Ramos (cell line): ENCODE measurements around the gene CIB1.
"Not testable (repeated sequence)": the region's sequence is repeated elsewhere in the genome, so short reads cannot be mapped to it uniquely, and the experiment has no call there.

Experiments used
- in situ Hi-C: fragments of 300-500 bp; cut with MboI; formaldehyde crosslinking; loops from one replicate; pipeline ENCODE4 v1.14.3; 2022; ENCODE audit warnings: low sequenced_read_pairs; ENCODE audit not compliant: unreplicated experiment

CIB1 gene

GRCh38 chr15:90233387-90234095 is at the start of gene CIB1:
Gene CIB1 (minus strand): TSS chr15:90233941. CDS start chr15:90233885, 56 bp downstream.
- in situ Hi-C loops = no loop called here

- in situ Hi-C loops = not testable (repeated sequence)
Measured at GRCh38 chr15:90281637-90282036, 47.9 kb upstream of the CIB1 start.

- in situ Hi-C loops = not testable (repeated sequence)
Measured at GRCh38 chr15:90280743-90281142, 47.0 kb upstream of the CIB1 start.

GRCh38 chr15:90278467-90278866 is 44.7 kb upstream of the CIB1 start:
- in situ Hi-C loops = not testable (repeated sequence)

- in situ Hi-C loops = no loop called here
Measured at GRCh38 chr15:90271459-90272166, 37.9 kb upstream of the CIB1 start.

- in situ Hi-C loops = no loop called here
Measured at GRCh38 chr15:90270502-90271150, 36.9 kb upstream of the CIB1 start.

DNA sequence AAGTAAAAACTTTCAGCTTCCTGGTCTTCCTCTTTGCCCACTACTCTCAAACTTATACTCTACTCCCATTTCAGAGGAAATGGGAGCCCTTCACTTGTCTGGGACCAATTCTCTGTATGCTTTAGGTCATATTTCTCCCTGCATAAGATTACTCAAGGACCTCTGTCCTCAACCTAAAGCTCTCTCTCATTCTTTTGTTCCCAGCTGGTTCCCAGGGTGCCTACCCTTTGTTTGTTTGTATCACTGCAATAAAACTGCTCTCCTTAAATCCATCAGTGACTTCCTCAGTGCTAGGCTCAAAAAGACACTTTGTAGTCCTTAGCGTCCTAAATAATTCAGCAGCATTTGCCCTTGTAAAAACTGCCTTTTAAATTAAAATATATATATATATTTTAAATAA is 34.7 kb upstream of the CIB1 start:
- in situ Hi-C loops = no loop called here

GRCh38 chr15:90266485-90266884 is 32.7 kb upstream of the CIB1 start:
- in situ Hi-C loops = no loop called here

DNA sequence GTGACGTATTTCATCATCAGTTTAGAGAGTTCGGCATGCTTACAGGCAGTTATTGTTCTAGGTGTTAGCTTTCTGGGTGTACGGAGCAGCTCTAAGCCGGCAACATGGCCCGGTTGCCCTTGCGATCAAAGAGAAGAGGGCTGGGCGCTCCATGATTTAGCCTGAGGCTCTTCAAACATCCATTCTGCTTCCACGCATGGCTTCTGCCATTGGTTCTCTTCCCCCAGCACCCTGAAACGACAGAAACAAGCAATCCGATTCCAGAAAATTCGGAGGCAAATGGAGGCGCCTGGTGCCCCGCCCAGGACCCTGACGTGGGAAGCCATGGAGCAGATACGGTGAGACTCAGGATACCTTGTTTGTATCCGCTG is 32.3 kb upstream of the CIB1 start:
- in situ Hi-C loops = no loop called here

DNA sequence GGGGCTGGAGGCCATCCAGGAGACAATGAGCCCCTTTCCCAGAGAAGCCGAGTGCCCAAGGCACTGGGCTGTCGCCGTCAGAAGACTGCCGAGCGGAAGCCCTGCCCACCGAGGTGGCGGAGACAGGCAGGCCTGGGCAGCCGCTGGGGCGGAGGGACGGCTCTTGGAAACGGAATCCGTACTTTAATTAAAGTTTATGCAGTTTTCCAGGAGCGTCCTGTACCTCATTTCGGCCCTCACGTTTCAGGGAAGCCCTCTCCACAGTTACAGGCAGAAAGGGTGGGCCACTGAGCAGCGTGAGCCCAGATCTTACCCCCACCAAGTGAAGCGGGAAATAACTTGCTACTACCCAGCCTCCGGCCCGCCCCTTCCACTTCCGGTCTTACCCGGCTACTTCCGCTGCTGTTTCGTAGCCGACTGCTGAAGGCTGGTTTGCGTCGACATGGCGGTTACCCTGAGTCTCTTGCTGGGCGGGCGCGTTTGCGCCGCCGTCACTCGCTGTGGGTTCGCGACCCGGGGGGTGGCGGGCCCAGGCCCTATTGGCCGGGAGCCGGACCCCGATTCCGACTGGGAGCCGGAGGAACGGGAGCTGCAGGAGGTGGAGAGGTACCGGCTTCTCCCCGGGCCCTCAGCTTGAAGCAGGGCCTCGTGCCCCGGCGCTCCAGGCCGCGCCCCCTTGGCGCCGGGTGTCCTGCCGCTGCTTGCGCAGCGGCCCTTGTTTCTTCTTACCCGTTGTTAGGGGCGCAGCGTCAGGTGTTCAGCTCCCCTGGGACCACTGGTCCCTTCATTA is 31.7 kb upstream of the CIB1 start, which contains the start of gene NGRN:
Gene NGRN, plus strand, starts transcription at position 402 of the 790 bp plus-strand sequence. Its CDS starts 41 bp downstream, at position 443.
- in situ Hi-C loops = no loop called here

DNA sequence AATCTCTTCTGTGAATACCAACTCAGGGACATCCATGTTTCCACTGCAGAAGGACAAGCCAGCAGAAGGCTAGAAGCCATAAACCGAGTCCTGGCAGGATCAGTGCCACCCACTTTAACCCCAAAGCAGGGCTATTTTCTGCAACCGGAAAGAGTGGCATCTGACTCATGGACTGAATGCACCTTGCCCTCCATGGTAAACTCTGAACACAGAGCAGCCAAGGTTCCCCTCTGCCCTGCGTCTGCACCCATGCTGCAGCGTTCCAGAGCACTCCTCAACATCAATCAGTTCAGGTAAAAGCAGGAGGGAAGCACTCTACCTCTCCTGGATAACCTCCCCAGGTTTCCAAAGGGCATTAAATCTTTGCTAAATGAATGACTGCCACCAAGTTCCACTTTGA is 30.9 kb upstream of the CIB1 start:
- in situ Hi-C loops = no loop called here

DNA sequence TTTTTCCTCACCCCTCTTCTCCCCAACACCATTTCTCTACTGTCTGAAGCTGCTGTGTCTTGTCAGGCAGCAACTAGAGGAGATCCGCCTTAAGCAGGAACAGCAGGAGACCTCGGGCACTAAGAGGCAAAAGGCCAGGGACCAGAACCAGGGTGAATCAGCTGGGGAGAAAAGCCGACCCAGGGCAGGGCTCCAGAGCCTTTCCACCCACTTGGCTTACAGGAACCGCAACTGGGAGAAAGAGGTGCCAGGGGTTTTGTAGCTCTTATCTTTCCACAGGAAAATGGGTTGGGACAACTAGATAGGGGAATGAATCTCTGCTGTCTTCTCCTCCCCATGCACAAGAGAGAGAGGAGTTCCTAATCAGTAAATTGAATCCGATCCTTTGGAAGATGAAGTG is 28.7 kb upstream of the CIB1 start:
- in situ Hi-C loops = no loop called here

DNA sequence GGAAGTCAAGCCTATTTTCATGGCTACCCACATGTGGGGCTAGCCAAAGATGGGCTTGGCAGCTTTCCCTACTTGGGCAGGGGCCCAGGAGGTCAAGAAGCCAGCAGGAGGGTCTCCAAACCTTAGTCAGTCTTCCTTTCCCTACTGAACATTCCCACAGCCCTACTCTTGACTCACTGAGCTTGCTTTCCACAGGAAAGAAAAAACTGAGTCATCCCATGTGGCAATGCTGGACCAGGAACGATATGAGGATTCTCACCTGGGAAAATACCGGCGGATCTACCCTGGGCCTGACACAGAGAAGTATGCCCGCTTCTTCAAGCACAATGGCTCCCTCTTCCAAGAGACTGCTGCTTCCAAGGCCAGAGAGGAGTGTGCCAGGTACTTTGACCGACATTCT is 28.1 kb upstream of the CIB1 start:
- in situ Hi-C loops = no loop called here

DNA sequence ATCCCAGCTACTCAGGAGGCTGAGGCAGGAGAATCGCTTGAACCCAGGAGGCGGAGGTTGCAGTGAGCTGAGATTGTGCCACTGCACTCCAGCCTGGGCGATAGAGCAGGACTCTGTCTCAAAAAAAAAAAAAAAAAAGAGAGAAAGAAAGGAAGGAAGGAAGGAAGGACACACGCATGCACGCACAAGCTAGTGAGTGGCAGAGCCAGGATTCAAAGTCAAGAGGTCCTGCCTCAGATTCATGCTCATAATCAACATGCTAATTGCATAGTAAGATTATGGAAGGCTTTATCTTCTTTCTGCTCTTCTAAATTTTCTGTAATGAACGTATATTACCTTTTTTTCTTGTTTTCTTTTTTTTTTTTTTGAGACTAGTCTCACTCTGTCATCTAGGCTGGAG is 27.0 kb upstream of the CIB1 start:
- in situ Hi-C loops = not testable (repeated sequence)

DNA sequence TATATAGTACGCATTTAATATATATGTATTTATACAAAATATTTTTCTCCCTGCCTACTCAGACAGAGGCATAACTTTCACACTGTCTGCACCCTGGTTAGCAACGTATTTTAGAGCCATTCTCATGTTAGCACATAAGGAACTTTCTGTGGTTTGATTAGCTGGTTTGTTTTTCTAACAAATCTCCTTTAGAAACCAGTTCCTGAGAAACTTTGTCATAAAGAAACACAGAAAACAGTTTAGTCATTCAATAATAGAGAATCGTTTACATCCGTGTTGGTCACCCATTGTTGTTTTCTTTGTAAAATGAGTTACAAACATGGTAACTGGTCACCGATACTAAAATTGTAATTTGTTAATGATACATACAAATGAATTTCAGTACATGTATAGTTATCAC is 25.8 kb upstream of the CIB1 start:
- in situ Hi-C loops = no loop called here

DNA sequence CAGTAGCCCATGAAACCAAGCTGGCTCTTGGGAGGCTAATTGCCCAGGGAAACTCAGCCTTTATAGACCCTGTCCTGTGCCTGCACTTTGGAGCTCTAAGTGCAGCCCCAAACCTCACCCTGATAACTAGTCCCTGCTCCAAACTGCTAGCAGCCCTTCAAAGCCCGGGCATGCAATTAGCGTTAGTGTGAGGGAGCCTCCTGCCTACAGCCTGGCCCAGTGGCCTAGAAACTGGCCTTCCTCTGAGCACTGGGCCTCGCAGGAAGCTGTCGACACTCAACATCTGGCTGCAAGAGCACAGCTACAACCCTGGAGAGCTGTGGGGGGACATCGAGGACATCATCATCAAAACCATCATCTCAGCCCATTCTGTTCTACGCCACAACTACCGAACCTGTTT is 24.0 kb upstream of the CIB1 start:
- in situ Hi-C loops = no loop called here

DNA sequence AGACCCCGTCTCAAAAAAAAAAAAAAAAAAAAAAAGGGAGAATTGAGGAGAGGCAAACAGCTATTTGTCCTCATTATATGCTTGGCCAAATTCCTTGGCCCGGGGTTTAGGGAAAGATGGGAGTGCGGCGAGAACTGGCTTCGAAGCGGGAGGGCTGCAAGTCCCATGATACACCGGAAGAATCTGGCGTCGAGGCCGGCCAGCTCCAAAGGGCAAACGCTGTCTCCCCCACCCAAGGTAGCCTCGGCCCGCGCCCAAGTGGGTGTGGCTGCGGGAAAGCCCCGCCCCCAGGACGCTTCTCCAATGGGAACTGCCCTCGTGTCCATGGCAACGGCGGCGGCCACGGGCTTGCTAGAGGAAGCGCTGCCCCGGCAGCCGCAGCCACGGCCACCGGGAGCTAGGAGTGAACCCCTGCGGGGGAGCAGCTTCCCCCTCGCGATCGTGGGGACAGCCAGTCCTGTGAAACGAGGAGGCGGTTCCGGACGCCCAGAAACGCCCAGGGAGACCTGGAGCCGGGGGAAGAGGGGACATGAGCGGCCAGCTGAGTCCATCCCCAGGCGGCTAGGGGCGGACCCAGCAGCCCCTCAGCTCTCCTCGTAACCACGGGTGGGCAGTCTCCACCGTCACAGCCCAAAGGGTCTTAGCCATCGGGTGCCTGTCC is 15.6 kb upstream of the CIB1 start, which contains the start of gene TTLL13:
Gene TTLL13, plus strand, starts transcription at position 354 of the 661 bp plus-strand sequence. CDS start 1,075 bp downstream, outside the sequence.
- in situ Hi-C loops = no loop called here

DNA sequence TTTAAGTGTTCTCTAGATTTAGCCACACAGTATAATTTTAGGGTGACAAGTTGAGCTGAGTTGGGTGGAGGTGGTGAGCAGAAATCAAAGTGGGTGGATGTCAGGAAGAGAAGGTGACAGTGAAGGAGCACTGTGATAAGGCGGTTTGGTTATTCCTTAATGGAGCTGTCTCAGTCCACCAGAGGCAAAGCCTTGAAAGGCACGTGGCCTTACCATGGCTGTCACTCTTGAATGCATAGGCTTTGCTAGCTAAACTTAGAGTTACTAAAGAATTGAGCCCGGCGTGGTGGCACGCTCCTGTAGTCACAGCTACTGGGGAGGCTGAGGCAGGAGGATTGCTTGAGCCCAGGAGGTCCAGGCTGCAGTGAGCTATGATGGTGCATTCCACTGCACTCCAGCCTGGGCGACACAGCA is 15.1 kb upstream of the CIB1 start:
- in situ Hi-C loops = no loop called here

DNA sequence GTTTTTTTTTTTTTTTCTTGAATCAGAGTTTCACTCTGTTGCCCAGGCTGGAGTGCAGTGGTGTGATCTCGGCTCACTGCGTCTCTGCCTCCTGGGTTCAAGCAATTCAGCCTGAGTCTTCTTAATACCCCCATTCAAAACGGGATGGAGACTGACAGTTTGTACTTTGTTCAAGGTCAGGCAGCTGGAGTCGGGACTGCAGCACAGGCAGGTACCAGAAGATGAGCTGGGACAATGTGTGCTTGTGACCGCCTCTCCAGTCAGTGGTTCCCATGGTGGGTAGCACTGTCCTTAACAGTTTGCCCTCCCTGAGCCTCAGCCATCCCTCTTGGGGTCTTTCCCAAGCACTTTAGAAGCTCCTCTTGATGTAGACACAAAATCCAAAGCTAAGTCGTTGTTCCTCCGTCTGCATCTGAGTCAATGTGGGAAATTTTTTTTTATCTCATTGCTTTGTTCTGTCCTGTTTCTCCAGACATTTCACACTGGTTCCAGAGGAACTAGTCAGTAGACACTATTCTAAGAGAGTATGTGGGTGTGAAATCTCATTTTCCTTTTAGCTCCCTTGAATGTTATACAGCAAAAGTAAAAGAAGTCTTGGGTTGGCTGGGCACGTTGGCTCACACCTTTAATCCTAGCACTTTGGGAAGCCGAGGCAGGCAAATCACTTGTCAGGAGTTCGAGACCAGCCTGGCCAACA is 10.3 kb upstream of the CIB1 start:
- in situ Hi-C loops = no loop called here
